Measurements from ENCODE around the gene DCANP1. TPM values are rescaled to one million over a fixed set of nuclear protein-coding genes. Genes with fewer than 3 reads are reported as not detected.

The DCANP1 gene
- total RNA-seq, 1 donor from 2014 or later, result not detected

GRCh38 chr5:135441919-135442318, 5.2 kb downstream of the DCANP1 start:
- no peak for TF ChIP-seq CTCF (conservative IDR thresholded peaks at IDR 0.05)
- Mint-ChIP-seq H3K4me3 (no peak overlapping the region), H3K4me1 (ENCODE audit: unreplicated experiment) (peaks cover 46% of the 10 kb centered on the region)

GRCh38 chr5:135441350-135441831, 5.8 kb downstream of the DCANP1 start:
- DNase-seq (ENCODE audit: extremely low spot score, unreplicated experiment), result peak; percentile 39
- H3K36me3 Mint-ChIP-seq, result peaks cover 4% of the 10 kb centered on the region
- peaks cover 9% of the 10 kb centered on the region for H3K27me3 Mint-ChIP-seq
- peaks cover 49% of the 10 kb centered on the region for H3K4me1 Mint-ChIP-seq (ENCODE audit: unreplicated experiment)
- no peak for TF ChIP-seq CTCF (conservative IDR thresholded peaks at IDR 0.05)
- no peak overlapping the region for H3K27ac Mint-ChIP-seq
- peak overlapping the region; percentile 18 for H3K4me3 Mint-ChIP-seq
- no peaks in the 10 kb centered on the region for H3K9me3 Mint-ChIP-seq

More at GRCh38 chr5:135441919-135442318, 5.2 kb downstream of the DCANP1 start:
- peak; percentile 49 for DNase-seq (ENCODE audit: extremely low spot score, unreplicated experiment)
- no peaks in the 10 kb centered on the region for H3K9me3 Mint-ChIP-seq
- H3K36me3 Mint-ChIP-seq, result peaks cover 4% of the 10 kb centered on the region
- H3K27ac Mint-ChIP-seq, result no peak overlapping the region
- H3K27me3 Mint-ChIP-seq, result peaks cover 9% of the 10 kb centered on the region

- Mint-ChIP-seq H3K27me3 (peaks cover 9% of the 10 kb centered on the region), H3K27ac (no peak overlapping the region), H3K9me3 (no peaks in the 10 kb centered on the region), H3K36me3 (peaks cover 4% of the 10 kb centered on the region), H3K4me1 (ENCODE audit: unreplicated experiment) (peaks cover 48% of the 10 kb centered on the region), H3K4me3 (peak overlapping the region; percentile 18)
- peak; percentile 36 for DNase-seq (ENCODE audit: extremely low spot score, unreplicated experiment)
- no peak for TF ChIP-seq CTCF (conservative IDR thresholded peaks at IDR 0.05)
Measured at GRCh38 chr5:135440916-135441315, 6.2 kb downstream of the DCANP1 start.

- Mint-ChIP-seq H3K27me3 (peaks cover 13% of the 10 kb centered on the region), H3K27ac (no peak overlapping the region), H3K9me3 (no peaks in the 10 kb centered on the region), H3K4me1 (ENCODE audit: unreplicated experiment) (peaks cover 51% of the 10 kb centered on the region), H3K36me3 (peaks cover 4% of the 10 kb centered on the region), H3K4me3 (no peak overlapping the region)
- peak; percentile 61 for DNase-seq (ENCODE audit: extremely low spot score, unreplicated experiment)
- TF ChIP-seq CTCF (conservative IDR thresholded peaks at IDR 0.05), result no peak
Measured at GRCh38 chr5:135439231-135440205, 7.6 kb downstream of the DCANP1 start.

- TF ChIP-seq CTCF (conservative IDR thresholded peaks at IDR 0.05), result no peak
- H3K27ac Mint-ChIP-seq, result no peak overlapping the region
- H3K4me1 Mint-ChIP-seq (ENCODE audit: unreplicated experiment), result peaks cover 48% of the 10 kb centered on the region
- no peaks in the 10 kb centered on the region for H3K9me3 Mint-ChIP-seq
- peaks cover 8% of the 10 kb centered on the region for H3K27me3 Mint-ChIP-seq
- peak; percentile 48 for DNase-seq (ENCODE audit: extremely low spot score, unreplicated experiment)
- H3K36me3 Mint-ChIP-seq, result peaks cover 4% of the 10 kb centered on the region
- no peak overlapping the region for H3K4me3 Mint-ChIP-seq
Measured at GRCh38 chr5:135438636-135439221, 8.4 kb downstream of the DCANP1 start.
